Panc1 (cell line): Measurements from ENCODE around the gene ZNF652.
A peak's percentile ranks its signal among the peaks of the same experiment; 100 is the strongest.

Experiments
- POLR2AphosphoS5 ChIP-seq: IDR thresholded peaks from 2 replicates; pipeline ENCODE4 v1.6.1; 2012; ENCODE audit warnings: mild to moderate bottlenecking, low read depth, low read length, moderate library complexity
- SIN3A ChIP-seq: IDR thresholded peaks from 2 replicates; pipeline ENCODE4 v1.6.1; 2012; ENCODE audit warnings: low read depth, mild to moderate bottlenecking, low read length, moderate library complexity, borderline replicate concordance; ENCODE audit not compliant: insufficient read depth
- TCF7L2 ChIP-seq: IDR thresholded peaks from 2 replicates; pipeline ENCODE4 v1.6.1; 2011; ENCODE audit warnings: mild to moderate bottlenecking, low read depth, low read length, inconsistent platforms
- TF ChIP-seq, protein P1 (sequence below): fragments of 450-650 bp; IDR thresholded peaks from 2 replicates; pipeline ENCODE4 v1.5.1; 2017; ENCODE audit warnings: mild to moderate bottlenecking
- TF ChIP-seq, protein P2 (sequence below), 2 experiments: IDR thresholded peaks; 2 replicates each; pipeline ENCODE4 v1.6.1; 2011 to 2012; ENCODE audit warnings: low read depth in 2 of 2, control low read depth in 1 of 2, low read length in 1 of 2, mild to moderate bottlenecking in 1 of 2, moderate library complexity in 1 of 2; ENCODE audit not compliant: insufficient read depth in 1 of 2

DNA sequence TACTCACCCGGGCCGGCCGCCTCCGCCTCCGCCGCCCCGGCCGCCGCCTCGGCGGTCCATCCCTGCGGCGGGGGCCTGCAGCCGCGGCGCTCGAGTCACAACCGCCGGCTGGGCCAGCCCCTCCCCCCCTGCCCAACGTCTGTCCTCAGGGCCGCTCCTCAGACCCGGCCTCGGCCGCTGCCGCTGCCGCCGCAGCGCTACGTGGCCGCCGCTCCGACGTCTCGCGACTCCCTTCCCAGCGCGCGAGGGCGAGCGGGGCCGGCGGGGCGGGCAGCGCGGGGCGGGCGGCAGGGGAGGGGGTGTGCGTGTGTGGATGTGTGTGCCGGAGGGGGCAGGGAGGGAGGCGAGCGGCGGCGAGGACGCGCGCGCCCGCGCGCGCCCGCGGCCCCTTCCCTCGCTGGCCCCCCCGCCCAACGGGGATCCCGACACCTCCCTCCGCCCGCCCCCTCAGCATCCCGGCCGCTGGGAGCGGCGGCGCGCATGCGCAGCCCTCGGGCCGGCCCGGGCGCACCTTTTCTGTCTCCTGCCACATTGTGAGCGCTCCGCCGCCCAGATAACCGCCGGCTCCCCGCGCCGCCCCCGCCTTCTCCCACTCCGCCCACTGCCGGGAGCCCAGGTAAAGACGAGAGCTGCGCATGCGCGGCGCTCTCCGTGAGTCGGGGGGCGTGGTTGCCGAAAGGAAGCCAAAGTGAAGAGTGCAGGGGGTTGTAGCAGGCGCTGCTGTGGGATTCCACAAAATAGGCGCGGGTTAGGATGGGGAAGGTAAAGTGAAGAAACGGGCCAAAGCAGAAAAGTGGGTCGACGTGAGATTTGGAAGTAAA is at the start of gene ZNF652:
- TF ChIP-seq, protein P1, sequence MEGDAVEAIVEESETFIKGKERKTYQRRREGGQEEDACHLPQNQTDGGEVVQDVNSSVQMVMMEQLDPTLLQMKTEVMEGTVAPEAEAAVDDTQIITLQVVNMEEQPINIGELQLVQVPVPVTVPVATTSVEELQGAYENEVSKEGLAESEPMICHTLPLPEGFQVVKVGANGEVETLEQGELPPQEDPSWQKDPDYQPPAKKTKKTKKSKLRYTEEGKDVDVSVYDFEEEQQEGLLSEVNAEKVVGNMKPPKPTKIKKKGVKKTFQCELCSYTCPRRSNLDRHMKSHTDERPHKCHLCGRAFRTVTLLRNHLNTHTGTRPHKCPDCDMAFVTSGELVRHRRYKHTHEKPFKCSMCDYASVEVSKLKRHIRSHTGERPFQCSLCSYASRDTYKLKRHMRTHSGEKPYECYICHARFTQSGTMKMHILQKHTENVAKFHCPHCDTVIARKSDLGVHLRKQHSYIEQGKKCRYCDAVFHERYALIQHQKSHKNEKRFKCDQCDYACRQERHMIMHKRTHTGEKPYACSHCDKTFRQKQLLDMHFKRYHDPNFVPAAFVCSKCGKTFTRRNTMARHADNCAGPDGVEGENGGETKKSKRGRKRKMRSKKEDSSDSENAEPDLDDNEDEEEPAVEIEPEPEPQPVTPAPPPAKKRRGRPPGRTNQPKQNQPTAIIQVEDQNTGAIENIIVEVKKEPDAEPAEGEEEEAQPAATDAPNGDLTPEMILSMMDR = no peak
- no peak for TF ChIP-seq POLR2AphosphoS5
- peak; percentile 61; the same call in 1 of the 2 replicates for TF ChIP-seq SIN3A
- TF ChIP-seq, protein P2, sequence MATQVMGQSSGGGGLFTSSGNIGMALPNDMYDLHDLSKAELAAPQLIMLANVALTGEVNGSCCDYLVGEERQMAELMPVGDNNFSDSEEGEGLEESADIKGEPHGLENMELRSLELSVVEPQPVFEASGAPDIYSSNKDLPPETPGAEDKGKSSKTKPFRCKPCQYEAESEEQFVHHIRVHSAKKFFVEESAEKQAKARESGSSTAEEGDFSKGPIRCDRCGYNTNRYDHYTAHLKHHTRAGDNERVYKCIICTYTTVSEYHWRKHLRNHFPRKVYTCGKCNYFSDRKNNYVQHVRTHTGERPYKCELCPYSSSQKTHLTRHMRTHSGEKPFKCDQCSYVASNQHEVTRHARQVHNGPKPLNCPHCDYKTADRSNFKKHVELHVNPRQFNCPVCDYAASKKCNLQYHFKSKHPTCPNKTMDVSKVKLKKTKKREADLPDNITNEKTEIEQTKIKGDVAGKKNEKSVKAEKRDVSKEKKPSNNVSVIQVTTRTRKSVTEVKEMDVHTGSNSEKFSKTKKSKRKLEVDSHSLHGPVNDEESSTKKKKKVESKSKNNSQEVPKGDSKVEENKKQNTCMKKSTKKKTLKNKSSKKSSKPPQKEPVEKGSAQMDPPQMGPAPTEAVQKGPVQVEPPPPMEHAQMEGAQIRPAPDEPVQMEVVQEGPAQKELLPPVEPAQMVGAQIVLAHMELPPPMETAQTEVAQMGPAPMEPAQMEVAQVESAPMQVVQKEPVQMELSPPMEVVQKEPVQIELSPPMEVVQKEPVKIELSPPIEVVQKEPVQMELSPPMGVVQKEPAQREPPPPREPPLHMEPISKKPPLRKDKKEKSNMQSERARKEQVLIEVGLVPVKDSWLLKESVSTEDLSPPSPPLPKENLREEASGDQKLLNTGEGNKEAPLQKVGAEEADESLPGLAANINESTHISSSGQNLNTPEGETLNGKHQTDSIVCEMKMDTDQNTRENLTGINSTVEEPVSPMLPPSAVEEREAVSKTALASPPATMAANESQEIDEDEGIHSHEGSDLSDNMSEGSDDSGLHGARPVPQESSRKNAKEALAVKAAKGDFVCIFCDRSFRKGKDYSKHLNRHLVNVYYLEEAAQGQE (IDR thresholded peaks at IDR 0.05; ENCODE audit: insufficient read depth in 1 of 2, low read depth in 2 of 2, low read length in 1 of 2) = no peak
- TF ChIP-seq TCF7L2 = no peak
